Effector CD8-positive, alpha-beta T cell (primary cell): ENCODE data around the gene CTDP1.

Experiments used
- DNase-seq: peaks from one replicate; lab custom pipeline; 2025; lab: John Stamatoyannopoulos, UW

Gene CTDP1

GRCh38 chr18:79782566-79783308, 103.1 kb downstream of the CTDP1 start:
- DNase-seq, result no peak

- no peak for DNase-seq
Measured at GRCh38 chr18:79784071-79784913, 104.7 kb downstream of the CTDP1 start.

GRCh38 chr18:79784965-79785770, 105.6 kb downstream of the CTDP1 start:
- DNase-seq, result no peak

- DNase-seq, result no peak
Measured at GRCh38 chr18:79785831-79786230, 106.2 kb downstream of the CTDP1 start.

- DNase-seq, result no peak
Measured at GRCh38 chr18:79786304-79786703, 106.7 kb downstream of the CTDP1 start.

GRCh38 chr18:79786786-79787526, 107.4 kb downstream of the CTDP1 start:
- DNase-seq, result no peak

GRCh38 chr18:79787527-79787864, 107.9 kb downstream of the CTDP1 start:
- DNase-seq, result no peak

GRCh38 chr18:79787865-79788733, 108.5 kb downstream of the CTDP1 start:
- DNase-seq, result no peak

GRCh38 chr18:79788734-79789085, 109.1 kb downstream of the CTDP1 start:
- no peak for DNase-seq

GRCh38 chr18:79789091-79789891, 109.7 kb downstream of the CTDP1 start:
- DNase-seq, result no peak

GRCh38 chr18:79789901-79790890, 110.6 kb downstream of the CTDP1 start:
- no peak for DNase-seq

- DNase-seq, result no peak
Measured at GRCh38 chr18:79790996-79791972, 111.7 kb downstream of the CTDP1 start.

- DNase-seq, result no peak
Measured at GRCh38 chr18:79792096-79792987, 112.7 kb downstream of the CTDP1 start.

- no peak for DNase-seq
Measured at GRCh38 chr18:79792988-79793355, 113.4 kb downstream of the CTDP1 start.

- DNase-seq, result no peak
Measured at GRCh38 chr18:79794846-79795245, 115.2 kb downstream of the CTDP1 start.

- DNase-seq, result no peak
Measured at GRCh38 chr18:79795446-79795845, 115.8 kb downstream of the CTDP1 start.

GRCh38 chr18:79796016-79796415, 116.4 kb downstream of the CTDP1 start:
- DNase-seq, result no peak
